WTC11 (cell line): ENCODE results near the gene BMP6. TPM values are rescaled to one million over a fixed set of nuclear protein-coding genes. Genes with fewer than 3 reads are reported as not detected.

Experiments used
- ATAC-seq: fragments of 200-7000 bp; cut with Tn5 transposase; 2 replicates; pipeline ENCODE4 v1.10.0; 2021; ENCODE audit warnings: mild to moderate bottlenecking, moderate library complexity
- CTCF ChIA-PET: fragments of 300-600 bp; sonication (Branson Sonifier 250); formaldehyde crosslinking; loops from one replicate; lab custom pipeline; 2021; ENCODE audit warnings: antibody characterized with exemption; lab: Charles Lee
- POLR2A ChIA-PET: fragments of 350-600 bp; sonication (Branson Sonifier 250); formaldehyde crosslinking; loops from one replicate; lab custom pipeline; 2021; ENCODE audit warnings: antibody characterized with exemption; lab: Charles Lee
- DNase-seq: peaks from one replicate; pipeline ENCODE4 v3.0.0; 2021; ENCODE audit warnings: low spot score
- H3K27ac Mint-ChIP-seq: 2 replicates; pipeline ENCODE4 v1.8.0; 2021; ENCODE audit warnings: mixed read lengths
- H3K27me3 Mint-ChIP-seq: 2 replicates; pipeline ENCODE4 v1.8.0; 2021; ENCODE audit warnings: low read depth, mild to moderate bottlenecking, moderate library complexity, mixed read lengths
- H3K36me3 Mint-ChIP-seq: 2 replicates; pipeline ENCODE4 v1.8.0; 2021; ENCODE audit warnings: mixed read lengths
- H3K4me1 Mint-ChIP-seq: 2 replicates; pipeline ENCODE4 v1.8.0; 2022; ENCODE audit warnings: mixed read lengths
- H3K4me3 Mint-ChIP-seq: 2 replicates; pipeline ENCODE4 v1.8.0; 2021; ENCODE audit warnings: mild to moderate bottlenecking, moderate library complexity, mixed read lengths
- H3K9me3 Mint-ChIP-seq: 2 replicates; pipeline ENCODE4 v1.8.0; 2021; ENCODE audit warnings: mixed read lengths
- CBFB ChIP-seq: sonication (generic); formaldehyde crosslinking; IDR thresholded peaks from 2 replicates; pipeline ENCODE4 v1.8.1; 2022; ENCODE audit warnings: mild to moderate bottlenecking, low read depth, missing genetic modification reagents
- CREM ChIP-seq: sonication (generic); formaldehyde crosslinking; IDR thresholded peaks from 2 replicates; pipeline ENCODE4 v1.8.1; 2022; ENCODE audit warnings: mild to moderate bottlenecking, missing genetic modification reagents, moderate library complexity
- ETV6 ChIP-seq: sonication (generic); formaldehyde crosslinking; IDR thresholded peaks from 2 replicates; pipeline ENCODE4 v1.8.1; 2022; ENCODE audit warnings: mild to moderate bottlenecking, missing genetic modification reagents
- FOXJ3 ChIP-seq: sonication (generic); formaldehyde crosslinking; IDR thresholded peaks from 2 replicates; pipeline ENCODE4 v1.9.0; 2021; ENCODE audit warnings: missing genetic modification reagents, mild to moderate bottlenecking, borderline replicate concordance
- NR1H2 ChIP-seq: sonication (generic); formaldehyde crosslinking; IDR thresholded peaks from 2 replicates; pipeline ENCODE4 v1.9.0; 2021; ENCODE audit warnings: mild to moderate bottlenecking, moderate library complexity, missing genetic modification reagents
- PRRX2 ChIP-seq: fragments of 250-450 bp; sonication (Bioruptor Pico); IDR thresholded peaks from 2 replicates; pipeline ENCODE4 v1.8.0; 2021; ENCODE audit warnings: mild to moderate bottlenecking
- RORB ChIP-seq: fragments of 250-450 bp; sonication (Bioruptor Pico); IDR thresholded peaks from 2 replicates; pipeline ENCODE4 v1.9.0; 2021; ENCODE audit warnings: mild to moderate bottlenecking
- TP53 ChIP-seq: sonication (generic); formaldehyde crosslinking; IDR thresholded peaks from 2 replicates; pipeline ENCODE4 v1.8.1; 2023; ENCODE audit warnings: mild to moderate bottlenecking, missing genetic modification reagents
- ZNF219 ChIP-seq: sonication (generic); formaldehyde crosslinking; IDR thresholded peaks from 2 replicates; pipeline ENCODE4 v1.8.0; 2023; ENCODE audit warnings: missing genetic modification reagents, mild to moderate bottlenecking, borderline replicate concordance
- ZNF263 ChIP-seq: sonication (generic); formaldehyde crosslinking; IDR thresholded peaks from 2 replicates; pipeline ENCODE4 v1.8.1; 2022; ENCODE audit warnings: low read depth, mild to moderate bottlenecking, moderate library complexity, missing genetic modification reagents
- total RNA-seq: library from RNA; stranded (reverse); gene quantifications from 3 replicates; pipeline ENCODE4 v1.2.3, GENCODE V29; 2021
- TF ChIP-seq, protein P1 (sequence below): sonication (generic); formaldehyde crosslinking; IDR thresholded peaks from 2 replicates; pipeline ENCODE4 v1.8.1; 2022; ENCODE audit warnings: low read depth, mild to moderate bottlenecking, moderate library complexity, missing genetic modification reagents, borderline replicate concordance
- TF ChIP-seq, protein P2 (sequence below): sonication (generic); formaldehyde crosslinking; IDR thresholded peaks from 2 replicates; pipeline ENCODE4 v1.8.0; 2022; ENCODE audit warnings: mild to moderate bottlenecking, missing genetic modification reagents
- TF ChIP-seq, protein P3 (sequence below): sonication (generic); formaldehyde crosslinking; IDR thresholded peaks from 2 replicates; pipeline ENCODE4 v1.8.0; 2022; ENCODE audit warnings: mild to moderate bottlenecking, missing genetic modification reagents
- TF ChIP-seq, protein P4 (sequence below): sonication (generic); formaldehyde crosslinking; IDR thresholded peaks from 2 replicates; pipeline ENCODE4 v1.8.1; 2022; ENCODE audit warnings: missing genetic modification reagents, borderline replicate concordance
- TF ChIP-seq, protein P5 (sequence below): sonication (generic); formaldehyde crosslinking; IDR thresholded peaks from 2 replicates; pipeline ENCODE4 v1.8.0; 2023; ENCODE audit warnings: missing genetic modification reagents
- TF ChIP-seq, protein P6 (sequence below): fragments of 250-450 bp; sonication (Bioruptor Pico); IDR thresholded peaks from 2 replicates; pipeline ENCODE4 v1.9.0; 2021; ENCODE audit warnings: mild to moderate bottlenecking
- TF ChIP-seq, protein P7 (sequence below): sonication (generic); formaldehyde crosslinking; IDR thresholded peaks from 2 replicates; pipeline ENCODE4 v1.8.0; 2022; ENCODE audit warnings: missing genetic modification reagents
- TF ChIP-seq, protein P8 (sequence below): fragments of 250-450 bp; sonication (Bioruptor Pico); IDR thresholded peaks from 2 replicates; pipeline ENCODE4 v1.9.0; 2021; ENCODE audit warnings: mild to moderate bottlenecking, borderline replicate concordance
- TF ChIP-seq, protein P9 (sequence below): sonication (generic); formaldehyde crosslinking; IDR thresholded peaks from 2 replicates; pipeline ENCODE4 v1.8.1; 2023; ENCODE audit warnings: mild to moderate bottlenecking, missing genetic modification reagents

Gene BMP6
- total RNA-seq, 1 experiment from 2014 or later: 1.0 TPM

DNA sequence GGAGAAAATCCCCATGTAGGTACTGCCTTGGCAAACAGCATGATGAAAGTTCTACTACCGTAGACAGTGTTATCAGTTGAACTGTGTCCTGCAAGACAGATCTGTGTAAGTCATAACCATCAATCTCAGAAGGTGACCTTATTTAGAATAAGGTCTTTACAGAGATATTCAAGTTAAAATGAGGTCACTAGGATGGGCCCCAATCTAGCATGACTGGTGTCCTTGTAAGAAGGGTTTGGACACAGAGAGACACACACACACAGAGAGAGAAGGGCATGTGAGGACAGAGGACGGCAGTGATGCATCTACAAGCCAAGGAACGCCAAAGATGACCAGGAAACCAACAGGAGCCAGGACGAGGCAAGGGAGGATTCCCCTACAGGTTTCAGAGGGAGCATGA lies 175.9 kb downstream of the BMP6 start (continued):
- TF ChIP-seq, protein P1, sequence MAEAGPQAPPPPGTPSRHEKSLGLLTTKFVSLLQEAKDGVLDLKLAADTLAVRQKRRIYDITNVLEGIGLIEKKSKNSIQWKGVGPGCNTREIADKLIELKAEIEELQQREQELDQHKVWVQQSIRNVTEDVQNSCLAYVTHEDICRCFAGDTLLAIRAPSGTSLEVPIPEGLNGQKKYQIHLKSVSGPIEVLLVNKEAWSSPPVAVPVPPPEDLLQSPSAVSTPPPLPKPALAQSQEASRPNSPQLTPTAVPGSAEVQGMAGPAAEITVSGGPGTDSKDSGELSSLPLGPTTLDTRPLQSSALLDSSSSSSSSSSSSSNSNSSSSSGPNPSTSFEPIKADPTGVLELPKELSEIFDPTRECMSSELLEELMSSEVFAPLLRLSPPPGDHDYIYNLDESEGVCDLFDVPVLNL (CRISPR knock-in tag): no peak

DNA sequence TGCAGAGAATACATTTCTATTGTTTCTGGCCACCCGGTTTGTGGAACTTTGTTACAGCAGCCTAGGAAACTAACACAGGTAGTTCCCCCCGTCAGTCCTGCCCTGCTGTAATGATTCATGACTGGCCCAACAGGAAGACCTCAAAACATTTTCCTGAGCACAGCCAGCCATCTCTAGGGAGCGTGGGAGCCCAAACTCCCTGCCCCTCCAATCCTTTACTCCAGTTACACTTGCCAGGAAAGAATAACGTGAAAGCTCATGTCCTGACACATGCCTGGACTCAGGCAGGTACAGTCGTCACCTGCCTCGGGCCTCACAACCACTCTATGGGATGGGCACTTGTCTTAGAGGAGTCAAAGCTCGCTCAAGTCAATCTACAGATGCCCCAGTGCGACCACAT lies 176.3 kb downstream of the BMP6 start:
- ChIA-PET POLR2A (no interaction called here), CTCF (no interaction called here)
- no peak for TF ChIP-seq ETV6 (CRISPR knock-in tag)
- H3K4me3 Mint-ChIP-seq: no peak overlapping the region
- no peaks in the 10 kb centered on the region for H3K4me1 Mint-ChIP-seq
- ATAC-seq (no peak), DNase-seq (no peak)
- H3K27me3 Mint-ChIP-seq: no peaks in the 10 kb centered on the region
- H3K36me3 Mint-ChIP-seq: peaks cover 69% of the 10 kb centered on the region
- no peaks in the 10 kb centered on the region for H3K9me3 Mint-ChIP-seq
- H3K27ac Mint-ChIP-seq: no peak overlapping the region

DNA sequence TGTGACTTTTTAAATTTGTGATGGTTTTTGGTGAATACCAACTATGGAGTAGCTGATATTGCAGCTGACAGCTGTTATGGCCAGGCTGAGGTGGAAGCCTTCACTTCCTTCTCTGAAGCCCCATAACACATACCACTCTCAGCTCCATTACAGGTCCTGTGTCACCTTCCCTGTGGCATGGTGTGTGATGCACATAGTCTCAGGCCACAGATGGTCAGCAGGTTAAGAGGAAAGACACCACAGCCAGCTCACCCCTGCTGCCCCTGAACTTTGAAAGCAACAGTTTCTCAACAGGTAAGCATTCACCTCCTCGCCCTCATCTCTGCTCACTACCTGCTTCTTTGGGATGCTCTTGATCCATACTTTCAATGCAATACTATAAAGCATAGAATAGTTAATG lies 177.0 kb downstream of the BMP6 start:
- ChIA-PET POLR2A (no interaction called here), CTCF (no interaction called here)
- no peak for ATAC-seq
- H3K4me1 Mint-ChIP-seq: no peaks in the 10 kb centered on the region
- no peak overlapping the region for H3K4me3 Mint-ChIP-seq
- peaks cover 62% of the 10 kb centered on the region for H3K36me3 Mint-ChIP-seq
- no peaks in the 10 kb centered on the region for H3K9me3 Mint-ChIP-seq
- no peak for DNase-seq
- no peak overlapping the region for H3K27ac Mint-ChIP-seq
- H3K27me3 Mint-ChIP-seq: no peaks in the 10 kb centered on the region
- TF ChIP-seq ZNF263 (CRISPR knock-in tag) (no peak), PRRX2 (CRISPR knock-in tag) (no peak), CBFB (CRISPR knock-in tag) (no peak), NR1H2 (CRISPR knock-in tag) (no peak), CREM (CRISPR knock-in tag) (no peak), ZNF219 (CRISPR knock-in tag) (no peak), TP53 (CRISPR knock-in tag) (no peak), FOXJ3 (no peak), RORB (CRISPR knock-in tag) (no peak)
- TF ChIP-seq, protein P2, sequence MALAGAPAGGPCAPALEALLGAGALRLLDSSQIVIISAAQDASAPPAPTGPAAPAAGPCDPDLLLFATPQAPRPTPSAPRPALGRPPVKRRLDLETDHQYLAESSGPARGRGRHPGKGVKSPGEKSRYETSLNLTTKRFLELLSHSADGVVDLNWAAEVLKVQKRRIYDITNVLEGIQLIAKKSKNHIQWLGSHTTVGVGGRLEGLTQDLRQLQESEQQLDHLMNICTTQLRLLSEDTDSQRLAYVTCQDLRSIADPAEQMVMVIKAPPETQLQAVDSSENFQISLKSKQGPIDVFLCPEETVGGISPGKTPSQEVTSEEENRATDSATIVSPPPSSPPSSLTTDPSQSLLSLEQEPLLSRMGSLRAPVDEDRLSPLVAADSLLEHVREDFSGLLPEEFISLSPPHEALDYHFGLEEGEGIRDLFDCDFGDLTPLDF: no peak
- TF ChIP-seq, protein P3, sequence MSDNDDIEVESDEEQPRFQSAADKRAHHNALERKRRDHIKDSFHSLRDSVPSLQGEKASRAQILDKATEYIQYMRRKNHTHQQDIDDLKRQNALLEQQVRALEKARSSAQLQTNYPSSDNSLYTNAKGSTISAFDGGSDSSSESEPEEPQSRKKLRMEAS: no peak
- TF ChIP-seq, protein P4, sequence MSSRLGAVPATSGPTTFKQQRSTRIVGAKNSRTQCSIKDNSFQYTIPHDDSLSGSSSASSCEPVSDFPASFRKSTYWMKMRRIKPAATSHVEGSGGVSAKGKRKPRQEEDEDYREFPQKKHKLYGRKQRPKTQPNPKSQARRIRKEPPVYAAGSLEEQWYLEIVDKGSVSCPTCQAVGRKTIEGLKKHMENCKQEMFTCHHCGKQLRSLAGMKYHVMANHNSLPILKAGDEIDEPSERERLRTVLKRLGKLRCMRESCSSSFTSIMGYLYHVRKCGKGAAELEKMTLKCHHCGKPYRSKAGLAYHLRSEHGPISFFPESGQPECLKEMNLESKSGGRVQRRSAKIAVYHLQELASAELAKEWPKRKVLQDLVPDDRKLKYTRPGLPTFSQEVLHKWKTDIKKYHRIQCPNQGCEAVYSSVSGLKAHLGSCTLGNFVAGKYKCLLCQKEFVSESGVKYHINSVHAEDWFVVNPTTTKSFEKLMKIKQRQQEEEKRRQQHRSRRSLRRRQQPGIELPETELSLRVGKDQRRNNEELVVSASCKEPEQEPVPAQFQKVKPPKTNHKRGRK (CRISPR knock-in tag): no peak
- TF ChIP-seq, protein P5, sequence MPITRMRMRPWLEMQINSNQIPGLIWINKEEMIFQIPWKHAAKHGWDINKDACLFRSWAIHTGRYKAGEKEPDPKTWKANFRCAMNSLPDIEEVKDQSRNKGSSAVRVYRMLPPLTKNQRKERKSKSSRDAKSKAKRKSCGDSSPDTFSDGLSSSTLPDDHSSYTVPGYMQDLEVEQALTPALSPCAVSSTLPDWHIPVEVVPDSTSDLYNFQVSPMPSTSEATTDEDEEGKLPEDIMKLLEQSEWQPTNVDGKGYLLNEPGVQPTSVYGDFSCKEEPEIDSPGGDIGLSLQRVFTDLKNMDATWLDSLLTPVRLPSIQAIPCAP (CRISPR knock-in tag): no peak
- TF ChIP-seq, protein P6, sequence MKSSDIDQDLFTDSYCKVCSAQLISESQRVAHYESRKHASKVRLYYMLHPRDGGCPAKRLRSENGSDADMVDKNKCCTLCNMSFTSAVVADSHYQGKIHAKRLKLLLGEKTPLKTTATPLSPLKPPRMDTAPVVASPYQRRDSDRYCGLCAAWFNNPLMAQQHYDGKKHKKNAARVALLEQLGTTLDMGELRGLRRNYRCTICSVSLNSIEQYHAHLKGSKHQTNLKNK (CRISPR knock-in tag): no peak
- TF ChIP-seq, protein P7, sequence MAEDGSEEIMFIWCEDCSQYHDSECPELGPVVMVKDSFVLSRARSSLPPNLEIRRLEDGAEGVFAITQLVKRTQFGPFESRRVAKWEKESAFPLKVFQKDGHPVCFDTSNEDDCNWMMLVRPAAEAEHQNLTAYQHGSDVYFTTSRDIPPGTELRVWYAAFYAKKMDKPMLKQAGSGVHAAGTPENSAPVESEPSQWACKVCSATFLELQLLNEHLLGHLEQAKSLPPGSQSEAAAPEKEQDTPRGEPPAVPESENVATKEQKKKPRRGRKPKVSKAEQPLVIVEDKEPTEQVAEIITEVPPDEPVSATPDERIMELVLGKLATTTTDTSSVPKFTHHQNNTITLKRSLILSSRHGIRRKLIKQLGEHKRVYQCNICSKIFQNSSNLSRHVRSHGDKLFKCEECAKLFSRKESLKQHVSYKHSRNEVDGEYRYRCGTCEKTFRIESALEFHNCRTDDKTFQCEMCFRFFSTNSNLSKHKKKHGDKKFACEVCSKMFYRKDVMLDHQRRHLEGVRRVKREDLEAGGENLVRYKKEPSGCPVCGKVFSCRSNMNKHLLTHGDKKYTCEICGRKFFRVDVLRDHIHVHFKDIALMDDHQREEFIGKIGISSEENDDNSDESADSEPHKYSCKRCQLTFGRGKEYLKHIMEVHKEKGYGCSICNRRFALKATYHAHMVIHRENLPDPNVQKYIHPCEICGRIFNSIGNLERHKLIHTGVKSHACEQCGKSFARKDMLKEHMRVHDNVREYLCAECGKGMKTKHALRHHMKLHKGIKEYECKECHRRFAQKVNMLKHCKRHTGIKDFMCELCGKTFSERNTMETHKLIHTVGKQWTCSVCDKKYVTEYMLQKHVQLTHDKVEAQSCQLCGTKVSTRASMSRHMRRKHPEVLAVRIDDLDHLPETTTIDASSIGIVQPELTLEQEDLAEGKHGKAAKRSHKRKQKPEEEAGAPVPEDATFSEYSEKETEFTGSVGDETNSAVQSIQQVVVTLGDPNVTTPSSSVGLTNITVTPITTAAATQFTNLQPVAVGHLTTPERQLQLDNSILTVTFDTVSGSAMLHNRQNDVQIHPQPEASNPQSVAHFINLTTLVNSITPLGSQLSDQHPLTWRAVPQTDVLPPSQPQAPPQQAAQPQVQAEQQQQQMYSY: no peak
- TF ChIP-seq, protein P8, sequence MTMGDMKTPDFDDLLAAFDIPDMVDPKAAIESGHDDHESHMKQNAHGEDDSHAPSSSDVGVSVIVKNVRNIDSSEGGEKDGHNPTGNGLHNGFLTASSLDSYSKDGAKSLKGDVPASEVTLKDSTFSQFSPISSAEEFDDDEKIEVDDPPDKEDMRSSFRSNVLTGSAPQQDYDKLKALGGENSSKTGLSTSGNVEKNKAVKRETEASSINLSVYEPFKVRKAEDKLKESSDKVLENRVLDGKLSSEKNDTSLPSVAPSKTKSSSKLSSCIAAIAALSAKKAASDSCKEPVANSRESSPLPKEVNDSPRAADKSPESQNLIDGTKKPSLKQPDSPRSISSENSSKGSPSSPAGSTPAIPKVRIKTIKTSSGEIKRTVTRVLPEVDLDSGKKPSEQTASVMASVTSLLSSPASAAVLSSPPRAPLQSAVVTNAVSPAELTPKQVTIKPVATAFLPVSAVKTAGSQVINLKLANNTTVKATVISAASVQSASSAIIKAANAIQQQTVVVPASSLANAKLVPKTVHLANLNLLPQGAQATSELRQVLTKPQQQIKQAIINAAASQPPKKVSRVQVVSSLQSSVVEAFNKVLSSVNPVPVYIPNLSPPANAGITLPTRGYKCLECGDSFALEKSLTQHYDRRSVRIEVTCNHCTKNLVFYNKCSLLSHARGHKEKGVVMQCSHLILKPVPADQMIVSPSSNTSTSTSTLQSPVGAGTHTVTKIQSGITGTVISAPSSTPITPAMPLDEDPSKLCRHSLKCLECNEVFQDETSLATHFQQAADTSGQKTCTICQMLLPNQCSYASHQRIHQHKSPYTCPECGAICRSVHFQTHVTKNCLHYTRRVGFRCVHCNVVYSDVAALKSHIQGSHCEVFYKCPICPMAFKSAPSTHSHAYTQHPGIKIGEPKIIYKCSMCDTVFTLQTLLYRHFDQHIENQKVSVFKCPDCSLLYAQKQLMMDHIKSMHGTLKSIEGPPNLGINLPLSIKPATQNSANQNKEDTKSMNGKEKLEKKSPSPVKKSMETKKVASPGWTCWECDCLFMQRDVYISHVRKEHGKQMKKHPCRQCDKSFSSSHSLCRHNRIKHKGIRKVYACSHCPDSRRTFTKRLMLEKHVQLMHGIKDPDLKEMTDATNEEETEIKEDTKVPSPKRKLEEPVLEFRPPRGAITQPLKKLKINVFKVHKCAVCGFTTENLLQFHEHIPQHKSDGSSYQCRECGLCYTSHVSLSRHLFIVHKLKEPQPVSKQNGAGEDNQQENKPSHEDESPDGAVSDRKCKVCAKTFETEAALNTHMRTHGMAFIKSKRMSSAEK (CRISPR knock-in tag): no peak
- TF ChIP-seq, protein P9, sequence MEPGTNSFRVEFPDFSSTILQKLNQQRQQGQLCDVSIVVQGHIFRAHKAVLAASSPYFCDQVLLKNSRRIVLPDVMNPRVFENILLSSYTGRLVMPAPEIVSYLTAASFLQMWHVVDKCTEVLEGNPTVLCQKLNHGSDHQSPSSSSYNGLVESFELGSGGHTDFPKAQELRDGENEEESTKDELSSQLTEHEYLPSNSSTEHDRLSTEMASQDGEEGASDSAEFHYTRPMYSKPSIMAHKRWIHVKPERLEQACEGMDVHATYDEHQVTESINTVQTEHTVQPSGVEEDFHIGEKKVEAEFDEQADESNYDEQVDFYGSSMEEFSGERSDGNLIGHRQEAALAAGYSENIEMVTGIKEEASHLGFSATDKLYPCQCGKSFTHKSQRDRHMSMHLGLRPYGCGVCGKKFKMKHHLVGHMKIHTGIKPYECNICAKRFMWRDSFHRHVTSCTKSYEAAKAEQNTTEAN (CRISPR knock-in tag): no peak
